Stimulated activated CD4-positive, alpha-beta T cell treated with anti-CD3 and anti-CD28 coated beads, TNF-alpha, amount 100 ng/mL, for 24 hours (primary cell): ENCODE data around the gene PGLYRP3.

Experiments used
- DNase-seq, 3 experiments: peaks; one replicate each; pipeline ENCODE4 v3.0.0-alpha.2; 2020; ENCODE audit warnings: low read depth in 3 of 3

Gene PGLYRP3

GRCh38 chr1:153261281-153262069 lies 51.3 kb downstream of the PGLYRP3 start:
- DNase-seq: peak in 1 of 3 experiments; percentile 9

- peak in 1 of 3 experiments; percentile 5 for DNase-seq
These were observed 52.0 kb downstream of the PGLYRP3 start for GRCh38 chr1:153260585-153261280.

GRCh38 chr1:153259387-153259786 lies 53.4 kb downstream of the PGLYRP3 start, which contains the start of gene LORICRIN:
TSS of gene LORICRIN (plus strand) at chr1:153259687. CDS start at chr1:153260950, 1,263 bp downstream.
- DNase-seq: no peak

GRCh38 chr1:153253693-153254092 lies 59.1 kb downstream of the PGLYRP3 start:
- DNase-seq: no peak

GRCh38 chr1:153253076-153253475 lies 59.7 kb downstream of the PGLYRP3 start:
- DNase-seq: no peak

- DNase-seq: no peak
These were observed 60.8 kb downstream of the PGLYRP3 start for GRCh38 chr1:153251988-153252387.

- DNase-seq: no peak
These were observed 61.2 kb downstream of the PGLYRP3 start for GRCh38 chr1:153251562-153251961.

- no peak for DNase-seq
These were observed 61.7 kb downstream of the PGLYRP3 start for GRCh38 chr1:153251087-153251486.

GRCh38 chr1:153250166-153250565 lies 62.6 kb downstream of the PGLYRP3 start:
- no peak for DNase-seq

GRCh38 chr1:153248176-153248879 lies 64.4 kb downstream of the PGLYRP3 start:
- no peak for DNase-seq
